CD4-positive, alpha-beta T cell treated with Interleukin-15 for 1 hour (primary cell): ENCODE results near the gene LRRIQ1.

Experiments
- DNase-seq: peaks from one replicate; pipeline ENCODE4 v3.0.0-alpha.2; 2020

The LRRIQ1 gene

GRCh38 chr12:85058339-85058738 lies 22.2 kb downstream of the LRRIQ1 start:
- no peak for DNase-seq

DNA sequence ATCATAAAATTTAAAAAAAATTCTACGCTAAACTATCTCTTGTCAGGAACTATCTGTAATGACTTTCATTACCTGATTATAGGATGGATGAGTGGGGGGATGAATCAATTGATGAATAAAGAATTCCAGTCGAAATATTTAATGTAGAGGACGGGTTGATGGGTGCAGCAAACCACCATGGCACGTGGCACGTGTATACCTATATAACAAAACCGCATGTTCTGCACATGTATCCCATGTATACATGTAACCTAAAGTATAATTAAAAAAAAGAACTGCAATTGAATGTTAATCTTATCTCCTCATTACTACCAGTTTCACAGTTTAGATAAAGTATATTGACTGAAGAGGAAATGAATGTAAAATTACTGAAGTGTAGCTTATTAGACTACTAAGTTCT lies 23.4 kb downstream of the LRRIQ1 start:
- DNase-seq: no peak

DNA sequence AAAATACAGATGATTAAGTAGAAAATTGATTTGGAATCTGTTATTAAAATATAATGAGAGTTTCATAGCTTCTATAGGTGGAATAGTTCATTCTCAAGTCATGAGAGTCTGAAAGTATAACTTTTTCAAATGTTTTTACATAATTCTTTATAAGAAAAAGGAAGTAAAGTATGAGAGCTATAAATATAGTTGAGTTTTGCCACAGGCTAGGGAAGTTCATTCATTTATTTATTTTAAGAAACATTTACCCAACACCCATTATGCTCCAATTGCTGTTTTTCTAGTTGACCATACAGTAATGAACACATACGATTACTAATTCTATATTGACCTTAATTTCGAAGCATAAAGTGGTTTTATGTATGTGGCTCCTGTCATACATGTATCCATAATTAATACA lies 24.8 kb downstream of the LRRIQ1 start:
- no peak for DNase-seq

DNA sequence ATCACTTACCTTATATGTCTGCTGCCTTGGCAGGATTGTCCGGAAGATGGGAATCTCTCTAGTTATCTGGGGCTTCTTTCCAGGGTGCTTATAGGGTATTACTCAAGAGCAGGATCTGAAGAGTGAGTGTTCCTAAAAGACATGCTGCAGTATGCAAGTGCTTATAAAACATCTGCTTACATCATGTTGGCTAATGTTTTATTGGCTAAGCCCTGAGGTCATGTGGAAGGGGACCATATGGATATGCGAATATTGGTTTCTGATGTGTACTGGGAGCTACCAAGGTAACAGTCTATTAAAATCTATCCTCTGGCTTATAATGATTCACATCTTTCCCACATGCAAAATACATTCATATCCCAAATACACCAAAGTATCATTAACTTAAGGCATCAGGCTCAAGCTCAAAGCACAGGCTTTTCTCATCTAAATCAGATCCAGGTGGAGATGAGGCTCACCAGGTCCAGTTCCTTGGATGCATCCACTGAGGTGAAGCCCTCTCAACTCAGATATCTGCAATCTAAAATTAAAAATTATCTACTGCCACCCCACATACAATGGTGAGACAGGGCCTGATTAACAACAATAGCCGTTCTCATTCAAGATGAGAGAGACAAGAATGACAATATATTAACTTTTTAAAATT lies 29.8 kb downstream of the LRRIQ1 start:
- DNase-seq: no peak

GRCh38 chr12:85072826-85073225 lies 36.7 kb downstream of the LRRIQ1 start:
- DNase-seq: no peak

- no peak for DNase-seq
Observed at GRCh38 chr12:85076688-85077430, 40.7 kb downstream of the LRRIQ1 start.

GRCh38 chr12:85085066-85085465 lies 48.9 kb downstream of the LRRIQ1 start:
- no peak for DNase-seq

DNA sequence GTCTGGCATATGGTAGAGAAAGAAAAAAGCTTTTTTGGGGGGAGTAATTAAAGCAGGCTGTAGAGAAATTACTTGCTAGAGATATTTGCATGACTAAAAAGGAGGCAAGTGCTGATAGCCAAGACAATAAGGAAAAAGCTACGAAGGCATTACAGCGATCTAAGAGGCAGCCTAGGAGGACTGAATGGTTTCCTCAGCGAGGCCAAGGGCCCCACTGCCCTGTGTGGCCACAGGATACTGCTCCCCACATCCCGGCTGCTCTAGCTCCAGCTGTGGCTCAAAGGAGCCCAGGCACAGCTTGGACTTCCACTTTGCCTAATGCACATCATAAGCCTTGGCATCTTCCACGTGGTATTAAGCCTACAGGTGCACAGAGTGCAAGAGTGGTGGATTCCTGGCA lies 53.6 kb downstream of the LRRIQ1 start:
- DNase-seq: no peak

- no peak for DNase-seq
Observed at GRCh38 chr12:85092814-85093370, 56.7 kb downstream of the LRRIQ1 start.

- no peak for DNase-seq
Observed at GRCh38 chr12:85095501-85095900, 59.4 kb downstream of the LRRIQ1 start.

DNA sequence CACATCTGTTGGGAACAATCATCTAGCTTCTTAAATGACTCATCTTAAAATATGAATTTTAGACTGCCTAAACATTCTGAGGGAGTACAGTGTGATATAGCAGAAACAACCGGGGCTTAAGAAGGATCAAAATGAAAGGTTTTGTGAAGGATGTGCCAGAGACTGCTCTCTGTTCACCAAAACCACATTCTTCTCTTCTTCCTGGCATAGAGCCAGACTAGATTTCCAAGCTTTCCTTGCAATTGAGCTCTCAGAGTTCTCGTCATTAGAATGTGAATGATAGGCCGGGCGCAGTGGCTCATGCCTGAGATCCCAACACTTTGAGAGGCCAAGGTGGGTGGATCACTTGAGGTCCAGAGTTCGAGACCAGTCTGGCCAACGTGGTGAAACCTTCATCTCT lies 94.5 kb downstream of the LRRIQ1 start:
- DNase-seq: no peak

DNA sequence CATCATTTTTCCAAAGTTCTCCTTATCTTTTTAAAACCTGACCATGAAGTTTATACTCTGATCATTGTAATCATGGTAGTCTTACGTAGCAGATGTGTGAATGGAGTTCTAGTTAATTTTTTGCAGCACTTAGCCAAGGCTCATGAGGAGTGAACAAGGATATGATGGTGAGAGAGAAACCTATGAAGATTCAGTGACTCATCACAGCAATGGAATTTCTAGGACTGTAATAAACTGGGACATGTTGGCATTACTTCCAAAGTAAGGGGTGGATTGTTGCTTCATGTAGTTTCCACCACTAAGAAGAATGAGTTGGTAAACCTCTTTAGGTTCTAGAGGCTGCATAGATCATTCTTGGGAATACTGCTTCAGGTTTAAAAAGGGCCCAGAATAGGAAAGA lies 102.7 kb downstream of the LRRIQ1 start:
- DNase-seq: no peak

GRCh38 chr12:85147331-85147730 lies 111.2 kb downstream of the LRRIQ1 start:
- no peak for DNase-seq

GRCh38 chr12:85152311-85152729 lies 116.2 kb downstream of the LRRIQ1 start:
- no peak for DNase-seq

DNA sequence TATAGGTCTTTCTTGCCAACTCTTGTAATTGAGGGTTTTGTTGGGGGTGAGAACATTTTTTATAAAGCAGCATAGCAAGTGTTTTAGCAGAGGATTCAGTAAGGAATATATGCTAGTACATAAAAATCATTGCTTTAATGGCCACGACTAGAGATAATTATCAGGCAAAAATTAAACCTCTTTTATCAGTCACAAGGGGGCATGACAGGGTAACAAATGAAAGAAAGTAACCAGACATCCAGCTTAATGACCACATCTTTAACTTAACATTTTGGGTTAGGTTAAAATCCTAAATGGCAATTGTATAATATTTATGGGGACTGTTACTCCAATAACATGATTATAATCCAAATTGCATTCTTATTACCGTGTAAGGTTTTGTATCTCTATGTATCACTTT lies 119.6 kb downstream of the LRRIQ1 start:
- DNase-seq: no peak

DNA sequence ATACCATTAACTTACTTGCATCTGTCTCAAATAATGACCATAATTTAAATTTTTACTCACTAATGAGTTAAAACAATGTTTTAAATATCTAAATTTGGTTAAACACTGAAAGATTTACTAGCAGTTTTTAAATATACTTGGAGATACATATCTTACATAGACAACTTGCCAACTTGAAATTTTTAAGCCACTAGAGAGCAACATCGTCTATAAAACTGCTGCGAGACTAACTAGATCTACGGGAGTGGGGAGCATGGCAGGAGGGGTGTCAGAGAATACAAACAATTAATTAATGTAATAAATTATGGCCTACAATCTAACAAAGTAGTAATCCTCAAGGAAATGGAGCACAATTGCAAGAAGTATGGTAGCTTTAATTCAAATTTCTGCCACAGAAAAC lies 120.4 kb downstream of the LRRIQ1 start:
- DNase-seq: no peak

GRCh38 chr12:85157035-85157603 lies 121.0 kb downstream of the LRRIQ1 start:
- no peak for DNase-seq

DNA sequence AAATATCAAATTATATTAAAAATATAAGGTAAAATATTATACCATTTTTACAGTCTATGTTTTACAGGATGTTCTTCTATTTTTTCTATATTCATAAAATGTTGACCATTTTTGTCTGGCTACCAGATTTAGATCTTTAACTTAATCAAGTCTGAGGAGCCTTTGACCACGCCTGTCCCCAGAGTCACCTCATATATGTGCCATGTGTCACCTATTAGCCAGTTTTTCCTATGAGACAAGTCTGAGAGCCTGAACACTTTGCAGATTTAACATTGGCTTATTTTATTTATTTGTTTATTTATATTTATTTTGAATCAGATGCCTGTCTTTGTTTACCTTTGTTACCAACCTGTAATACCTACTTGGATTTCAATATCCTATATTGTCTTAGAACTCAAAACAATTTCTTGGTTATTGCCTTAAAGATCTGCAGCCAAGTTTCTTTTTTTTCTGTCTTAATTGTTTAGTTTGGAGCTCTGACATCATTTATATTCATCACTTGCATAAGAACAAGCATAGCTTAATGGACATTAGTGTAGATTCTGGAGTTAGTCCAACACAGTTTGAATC lies 127.7 kb downstream of the LRRIQ1 start:
- no peak for DNase-seq

- DNase-seq: no peak
Observed at GRCh38 chr12:85179680-85180270, 143.6 kb downstream of the LRRIQ1 start.

- DNase-seq: no peak
Observed at GRCh38 chr12:85182699-85183098, 146.5 kb downstream of the LRRIQ1 start.

DNA sequence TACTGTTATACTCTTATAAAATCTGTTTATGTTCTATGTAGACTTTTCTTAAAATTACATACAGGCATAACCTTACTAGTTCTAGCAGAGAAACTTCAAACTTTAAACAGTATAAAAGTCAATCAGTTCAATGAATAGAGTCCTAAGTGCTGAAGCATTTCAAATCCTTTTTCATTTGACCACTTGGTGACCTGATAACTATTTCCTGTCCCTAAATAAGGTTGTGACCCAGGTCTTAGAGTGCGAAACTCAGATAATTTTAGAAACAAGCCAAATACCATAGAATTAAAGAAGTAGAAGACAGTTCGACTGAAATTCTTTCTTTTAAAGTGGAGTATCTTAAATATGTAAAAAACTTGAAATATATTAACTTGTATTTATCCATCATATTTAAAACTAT lies 147.7 kb downstream of the LRRIQ1 start:
- DNase-seq: no peak

DNA sequence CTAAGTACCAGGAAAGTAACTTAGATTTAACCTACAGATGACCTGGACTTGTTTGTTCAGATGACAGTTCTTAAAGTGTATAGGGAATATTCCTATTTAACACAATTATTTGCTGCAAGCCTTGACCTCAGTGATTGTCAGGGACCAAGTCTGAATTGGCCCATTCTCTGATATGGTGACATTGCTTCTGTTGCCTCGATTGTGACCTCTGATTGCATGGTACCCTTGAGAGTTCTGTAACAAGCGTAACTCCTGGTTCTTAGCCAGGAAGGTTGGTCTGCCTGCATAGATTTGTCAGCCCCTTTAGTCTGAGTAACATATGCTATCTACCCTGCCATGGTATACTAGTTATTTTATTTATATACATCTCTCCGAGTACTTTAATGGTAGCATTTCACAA lies 150.1 kb downstream of the LRRIQ1 start:
- no peak for DNase-seq

DNA sequence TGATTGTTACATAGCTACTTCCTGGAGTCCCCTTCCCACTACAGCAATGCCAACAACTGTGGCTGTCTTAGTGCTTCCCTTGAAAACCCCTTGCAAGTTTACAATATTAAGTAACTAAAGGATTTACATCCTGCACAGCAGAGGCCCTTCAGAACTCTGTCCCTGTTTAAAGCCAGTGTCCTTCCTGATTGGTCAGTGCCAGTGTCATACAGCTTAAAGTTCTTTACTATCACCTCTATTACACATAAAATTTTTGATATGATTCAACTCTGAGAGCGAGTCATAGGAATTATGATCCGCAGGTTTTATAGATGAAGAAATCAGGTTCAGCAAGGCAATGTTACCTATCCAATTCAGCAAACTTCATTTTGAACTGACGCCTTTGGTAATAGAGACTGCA lies 152.5 kb downstream of the LRRIQ1 start:
- no peak for DNase-seq
